ENCODE results near the gene DYSF.

Gene DYSF

DNA sequence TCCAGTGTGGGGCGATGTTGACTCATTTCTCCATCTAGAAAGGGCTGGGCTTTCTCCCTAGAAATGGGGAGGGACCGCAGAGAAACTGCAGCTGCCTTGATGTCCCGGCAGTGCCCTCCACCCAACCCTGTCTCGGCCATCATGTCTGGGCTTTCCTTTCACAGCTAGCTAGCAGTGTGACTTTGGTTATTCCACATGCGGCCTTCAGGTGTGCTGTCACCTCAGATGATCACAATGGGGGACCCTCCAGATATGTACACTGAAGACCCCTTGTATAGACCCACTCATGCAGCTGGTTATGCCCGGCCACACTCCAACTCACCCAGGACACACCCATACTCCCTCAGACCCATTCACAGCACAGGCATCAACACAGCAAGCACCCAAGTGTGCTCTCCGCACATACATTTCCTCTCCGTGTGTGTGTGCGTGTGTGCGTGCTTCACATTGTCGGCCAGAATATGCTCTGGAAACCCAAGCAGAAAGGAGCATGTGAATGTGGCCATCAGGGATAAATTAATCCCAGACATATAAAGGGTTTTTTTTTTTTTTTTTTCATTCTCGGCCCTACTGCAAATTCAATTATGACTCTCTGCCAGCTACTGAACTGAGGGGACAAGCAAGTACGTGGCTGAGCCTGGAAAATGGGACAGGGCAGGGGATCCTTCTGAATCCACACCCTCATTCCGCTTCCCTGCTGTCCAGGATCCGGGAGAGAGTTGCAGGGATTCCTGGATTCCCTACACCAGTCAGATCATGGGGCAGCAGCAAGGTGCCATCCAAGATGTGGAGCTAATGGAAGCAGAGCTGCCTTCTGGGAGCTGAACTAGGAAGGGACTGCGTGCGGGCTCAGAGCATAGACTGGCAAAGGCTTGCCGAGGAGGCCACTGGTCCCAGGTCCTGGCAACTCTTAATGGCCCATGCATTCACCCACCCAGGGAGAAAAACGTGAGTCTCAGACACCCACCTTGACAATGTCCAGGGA lies 240.2 kb downstream of the DYSF start:
- DNase-seq (ENCODE audit: low read depth): no peak

DNA sequence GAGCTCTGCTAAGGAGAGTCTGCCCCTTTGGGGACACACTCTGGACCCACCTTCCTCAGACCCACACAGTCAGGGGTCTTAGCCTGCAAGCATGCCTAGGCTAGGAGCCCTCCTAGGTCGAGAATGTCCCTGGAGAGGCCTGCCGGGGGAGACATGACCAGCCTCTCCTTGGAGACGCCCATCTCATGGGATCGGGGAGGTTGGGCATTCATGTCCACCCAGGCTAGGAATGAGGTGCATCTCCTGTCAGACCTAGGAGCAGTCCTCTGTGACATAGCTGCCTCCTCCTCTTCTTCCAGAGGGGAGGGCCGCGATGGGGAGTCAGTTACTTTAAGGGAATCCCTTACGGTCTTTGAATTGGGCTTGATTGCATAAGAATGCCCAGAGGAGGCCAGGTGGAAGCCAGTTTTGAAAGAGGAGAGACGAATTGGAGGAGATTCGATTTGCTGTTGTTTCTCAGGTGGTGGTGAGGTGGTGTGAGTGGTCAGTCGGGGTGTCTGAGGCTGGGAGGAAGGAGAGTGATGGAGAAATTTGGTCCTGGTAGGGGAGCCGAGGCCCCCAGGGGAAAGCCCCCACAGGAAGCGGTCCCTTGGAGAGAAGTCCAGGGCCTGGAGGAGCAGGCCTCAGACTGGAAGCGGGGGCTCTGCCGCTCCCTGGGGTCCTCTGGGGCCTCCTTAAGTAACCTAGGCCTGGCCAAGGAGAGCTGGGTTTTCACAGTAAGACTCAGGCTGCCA lies 241.3 kb downstream of the DYSF start:
- DNase-seq (ENCODE audit: low read depth): no peak

DNA sequence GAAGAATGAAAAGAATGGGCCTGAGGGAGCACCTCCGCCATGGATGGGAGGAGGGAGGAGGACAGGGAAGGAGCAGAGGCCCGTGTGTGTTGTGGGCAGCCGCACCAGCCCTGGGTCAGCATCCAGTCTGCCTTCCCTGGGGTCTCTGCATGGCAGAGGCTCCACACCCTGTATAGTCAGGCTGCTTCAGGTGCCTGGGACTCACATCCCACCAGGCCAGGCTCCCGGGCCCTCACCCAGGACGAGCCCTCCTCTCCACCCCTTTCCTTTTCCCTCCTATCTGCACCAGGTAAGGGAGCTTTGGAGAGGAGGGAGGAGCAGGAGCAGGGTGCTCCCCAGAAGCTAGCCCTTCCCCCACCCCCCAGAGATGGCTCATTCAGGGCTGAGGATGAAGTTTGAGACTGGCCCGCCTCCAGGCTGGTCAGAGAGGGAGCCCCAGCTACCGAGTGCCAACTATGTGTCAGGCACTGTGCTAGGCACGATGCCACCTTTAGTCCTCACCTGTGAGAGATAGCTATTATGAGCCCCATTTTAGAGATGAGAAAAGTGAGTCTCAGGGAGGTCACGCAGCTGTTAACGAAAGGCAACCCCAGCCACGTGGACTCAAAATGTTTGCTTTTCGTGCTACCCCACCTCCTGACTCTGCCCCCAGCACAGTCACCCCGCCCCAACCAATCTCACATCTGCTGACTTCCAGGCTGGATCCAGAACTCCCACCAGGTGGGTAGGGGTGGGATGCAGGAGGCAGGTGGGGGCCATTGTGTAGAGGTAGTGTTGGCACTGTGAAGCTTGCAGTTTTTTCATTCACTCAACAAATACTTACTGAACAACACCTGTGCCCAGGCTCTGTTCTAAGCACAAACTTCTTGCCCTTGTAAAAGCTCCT lies 242.1 kb downstream of the DYSF start:
- no peak for DNase-seq (ENCODE audit: low read depth)

DNA sequence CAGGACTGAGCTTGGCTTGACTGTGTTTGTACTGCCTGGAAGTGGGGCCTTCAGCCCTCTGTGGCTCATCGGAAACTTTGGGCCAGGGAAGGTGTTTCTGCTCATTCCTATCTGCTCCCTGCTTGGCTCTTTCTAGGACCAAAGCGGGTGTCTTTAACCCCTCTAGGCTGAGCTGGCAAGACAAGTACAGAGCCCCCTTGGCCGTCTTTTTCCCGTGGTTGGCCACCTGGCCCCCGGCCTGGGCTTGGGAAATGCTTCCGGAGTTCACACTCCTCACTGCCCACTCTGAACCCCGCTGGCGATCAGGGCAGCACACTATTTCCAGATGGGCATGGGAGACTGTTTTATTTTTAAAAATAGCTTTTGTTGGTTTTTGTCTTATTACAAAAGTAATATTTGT lies 243.0 kb downstream of the DYSF start:
- DNase-seq (ENCODE audit: low read depth): no peak

DNA sequence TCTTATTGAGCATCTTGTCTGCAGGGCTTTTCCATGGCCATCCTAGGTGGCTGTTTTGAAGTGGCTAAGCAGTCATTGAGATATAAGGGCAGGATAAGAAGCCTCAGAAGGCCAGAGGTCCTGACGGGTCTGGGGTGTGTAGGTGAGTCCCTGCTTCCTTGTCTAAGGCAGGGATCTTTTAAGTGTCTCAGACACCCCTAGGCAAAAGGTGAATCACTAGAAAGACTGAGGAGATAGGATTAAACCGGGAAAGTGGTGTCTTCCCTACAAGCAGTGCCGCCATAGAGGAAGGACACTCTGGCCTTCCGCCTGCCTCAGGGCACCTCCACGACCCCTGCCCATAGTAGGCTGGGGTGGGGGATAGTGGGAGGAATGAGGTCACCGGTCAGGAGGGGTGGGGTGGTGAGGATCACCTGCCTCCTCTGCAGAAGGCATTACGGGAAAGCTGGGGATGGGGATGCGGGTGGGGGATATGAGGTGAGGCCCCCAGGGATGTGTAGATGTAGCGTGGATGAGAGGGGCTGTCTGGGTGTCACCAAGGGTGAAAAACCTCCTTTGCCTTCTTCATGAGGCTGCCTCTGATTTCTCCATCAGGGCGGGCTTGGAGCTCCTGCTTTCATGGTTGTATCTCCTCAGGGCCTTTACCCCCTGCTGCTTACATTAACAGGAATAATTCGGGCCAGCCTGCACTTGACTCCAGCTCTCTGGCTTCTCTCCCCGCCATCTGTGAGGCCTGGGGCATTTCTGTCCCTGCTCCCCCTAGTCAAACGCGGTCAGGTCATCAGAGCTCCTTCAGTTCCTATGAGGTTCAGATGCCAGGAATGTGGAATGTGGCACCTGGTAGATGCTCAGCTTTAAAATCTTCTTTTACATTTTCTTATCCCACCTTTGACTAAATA lies 244.0 kb downstream of the DYSF start:
- no peak for DNase-seq (ENCODE audit: low read depth)

DNA sequence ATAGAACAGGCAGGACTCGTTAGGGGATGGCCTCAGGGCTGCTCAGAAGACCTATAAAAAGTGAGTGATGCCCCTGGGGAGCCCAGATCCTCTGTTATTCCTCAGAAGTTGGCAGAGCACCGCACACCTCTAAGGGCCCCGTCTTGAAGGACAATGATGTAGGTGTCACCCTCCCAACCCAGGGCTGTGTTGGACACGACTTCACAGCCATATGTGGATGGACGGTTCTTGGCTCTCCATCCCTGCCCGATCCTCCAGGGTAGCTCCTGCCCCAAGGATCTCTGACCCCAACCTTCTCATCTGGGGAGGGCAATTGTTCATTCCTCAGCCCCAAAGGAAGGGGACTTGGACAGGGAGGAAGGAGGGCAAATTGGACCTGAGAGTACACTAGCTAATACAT lies 246.1 kb downstream of the DYSF start:
- no peak for DNase-seq (ENCODE audit: low read depth)

DNA sequence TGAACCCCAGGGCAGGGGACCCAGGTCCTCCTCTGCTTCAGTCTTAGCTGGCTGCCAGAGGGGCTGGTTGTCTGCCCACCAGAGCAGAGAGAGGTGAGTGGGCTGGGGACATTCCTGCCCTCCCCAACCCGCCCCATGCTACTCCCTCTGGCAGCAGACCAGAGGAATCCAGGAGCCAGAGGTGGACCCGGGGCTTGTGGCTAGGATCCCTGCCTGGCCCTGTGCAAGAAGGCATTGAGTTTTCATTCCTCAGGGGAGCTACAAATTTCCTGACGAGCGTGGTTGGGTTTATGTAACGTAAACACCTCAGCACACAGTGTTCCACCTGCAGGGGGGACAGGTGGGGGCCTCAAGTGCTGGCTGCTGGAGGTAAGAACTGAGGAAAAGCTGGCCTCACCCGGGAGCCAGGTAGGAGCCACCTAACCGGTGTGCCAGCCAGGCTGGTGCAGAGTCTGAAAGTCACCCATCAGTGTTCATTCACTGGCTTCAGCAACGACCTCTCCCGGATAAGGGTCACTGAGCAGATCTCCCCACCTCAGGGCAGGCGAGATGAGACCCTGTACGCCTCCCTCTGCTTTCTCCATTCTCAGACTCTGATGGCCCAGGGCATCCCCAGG lies 246.8 kb downstream of the DYSF start:
- DNase-seq (ENCODE audit: low read depth): no peak

DNA sequence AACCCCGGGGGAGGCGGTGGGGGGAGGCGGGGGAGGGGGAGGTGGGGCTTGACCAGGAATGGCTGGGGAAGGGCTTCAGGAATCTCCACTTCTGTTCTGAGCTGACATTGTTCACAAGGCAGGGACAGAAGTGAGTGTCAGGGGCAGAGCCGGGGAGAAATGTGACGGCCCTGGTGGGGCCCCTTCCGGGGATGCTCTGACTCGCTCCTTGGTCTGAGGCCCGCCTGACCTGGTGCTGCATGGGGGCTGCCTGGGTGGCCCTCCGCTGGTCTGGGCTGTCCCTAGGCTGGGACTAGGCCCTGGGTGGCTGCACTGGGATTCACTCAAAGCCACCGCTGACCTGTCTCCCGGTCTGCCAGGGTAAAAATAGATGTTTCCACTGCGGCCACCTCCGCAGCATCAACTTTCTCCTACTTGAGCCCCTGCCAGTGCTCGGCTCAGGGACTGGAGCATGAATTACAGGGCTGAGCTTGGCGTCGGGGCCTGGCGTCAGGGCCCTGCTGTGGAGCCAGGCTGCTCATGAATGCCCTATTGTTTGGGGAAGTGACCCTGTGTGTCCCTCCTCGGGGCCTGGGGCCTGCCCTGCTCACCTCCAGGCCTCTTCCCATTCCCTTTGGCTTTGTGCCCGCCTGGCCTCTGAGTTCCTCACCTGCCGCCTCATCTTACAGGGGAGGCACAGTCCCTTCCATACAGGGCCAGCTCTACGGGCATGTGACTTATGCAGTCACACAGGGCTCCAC lies 247.5 kb downstream of the DYSF start:
- no peak for DNase-seq (ENCODE audit: low read depth)

DNA sequence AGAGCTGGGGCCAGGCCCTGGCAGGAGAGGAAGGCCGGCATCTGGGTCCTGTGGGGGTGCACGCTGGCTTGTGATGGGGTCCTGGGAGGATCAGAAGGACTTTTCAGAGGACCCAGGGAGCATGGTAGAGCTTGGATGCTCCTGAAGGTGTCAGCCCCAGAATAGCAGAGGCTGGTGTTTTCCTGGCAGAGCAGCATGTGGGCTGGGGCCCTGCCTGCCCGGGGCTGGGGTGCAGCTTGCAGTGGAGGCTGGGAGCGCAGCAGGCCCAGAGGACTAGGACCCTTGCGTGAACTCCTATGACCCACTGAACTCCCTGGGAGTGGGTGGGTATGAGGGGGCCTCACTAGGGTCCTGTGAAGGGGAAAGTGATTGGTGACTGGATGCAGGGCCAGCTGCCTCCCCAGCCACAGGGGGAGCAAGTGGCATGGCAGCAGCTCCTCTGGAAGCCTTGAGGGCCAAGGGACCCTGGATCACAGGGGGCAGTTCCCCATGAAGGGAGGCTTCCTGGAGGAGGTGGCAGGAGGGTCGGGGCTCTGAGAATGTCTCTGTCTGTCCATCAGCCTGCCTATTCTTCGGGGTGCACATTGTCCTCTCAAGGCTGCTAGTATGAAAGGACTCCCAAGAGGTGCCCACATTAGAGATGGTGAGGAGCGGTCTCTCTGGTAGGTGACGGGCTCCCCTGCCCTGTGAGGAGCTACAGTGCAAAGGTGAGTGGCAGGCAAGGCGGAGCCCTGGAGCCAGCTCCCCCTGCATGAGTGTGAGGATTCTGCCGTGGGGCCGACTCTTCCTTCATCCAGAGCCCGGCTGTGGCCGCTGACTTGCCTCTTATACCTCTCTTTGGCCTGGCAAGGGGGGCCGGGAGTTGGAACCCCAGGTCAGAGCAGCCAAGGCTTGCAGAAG lies 249.0 kb downstream of the DYSF start:
- DNase-seq (ENCODE audit: low read depth): no peak

DNA sequence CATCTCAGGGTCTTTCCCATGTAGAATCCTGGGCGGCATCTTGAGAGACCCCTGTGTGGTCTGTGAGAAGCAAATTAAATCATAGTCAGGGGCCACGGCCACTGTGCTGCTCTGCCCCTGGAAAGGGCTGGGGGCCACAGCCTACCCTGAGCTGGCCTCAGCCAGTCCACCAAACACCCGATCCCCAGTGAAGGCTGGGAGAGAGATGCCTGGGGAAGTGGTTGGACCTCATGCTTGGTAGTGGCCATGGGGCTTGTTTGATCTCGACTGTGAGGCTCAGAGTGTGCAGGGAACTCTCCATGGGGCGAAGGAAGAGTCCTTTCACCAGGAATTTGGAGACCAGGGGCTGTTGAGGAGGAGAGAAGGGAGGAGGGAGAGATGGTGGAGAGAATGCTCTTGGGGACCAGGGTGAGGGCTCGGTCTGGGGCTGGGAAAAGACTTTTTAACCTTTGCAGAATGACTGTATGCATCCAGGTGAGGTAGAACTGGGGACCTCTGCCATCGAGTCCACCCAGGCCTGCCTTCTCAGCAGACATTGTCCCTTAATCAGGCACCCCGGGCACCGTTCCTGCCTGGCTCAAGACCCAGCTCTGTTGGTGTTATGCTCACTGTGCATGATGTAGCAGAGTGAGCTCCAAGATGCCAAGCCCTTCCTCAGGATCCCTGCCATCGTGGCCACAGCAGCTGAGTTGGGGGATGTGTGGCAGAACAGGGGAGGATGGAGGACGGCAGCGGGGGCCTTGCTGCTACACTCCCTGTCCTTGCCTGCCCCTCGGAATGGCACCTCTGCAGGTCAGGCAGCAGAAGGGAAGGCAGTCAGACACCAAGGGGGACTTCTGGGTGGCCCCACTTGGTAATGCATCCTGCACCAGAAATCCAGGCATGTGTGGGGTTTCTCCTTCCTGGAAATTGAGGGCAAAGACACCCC lies 249.9 kb downstream of the DYSF start:
- DNase-seq (ENCODE audit: low read depth): no peak

DNA sequence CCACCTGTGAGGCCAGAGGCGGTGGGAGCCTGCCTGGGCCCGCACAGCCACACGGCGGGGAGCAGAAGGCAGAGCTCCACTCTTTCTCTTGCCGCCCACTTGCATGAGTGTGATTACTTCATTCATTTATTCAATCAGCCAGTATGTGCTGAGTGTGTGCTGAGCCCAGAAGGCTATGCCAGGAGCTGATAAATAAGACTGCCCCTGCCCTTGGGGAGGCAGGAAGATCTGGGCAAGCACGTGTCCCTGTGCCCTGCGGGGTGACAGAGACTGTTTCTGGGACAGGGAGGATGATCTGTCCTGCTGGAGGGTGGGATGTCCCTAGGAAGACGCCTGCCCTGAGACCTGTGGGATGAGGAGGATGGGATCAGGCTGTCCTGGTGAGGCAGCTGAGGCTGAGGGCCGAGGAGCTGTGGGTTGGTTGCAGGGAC lies 250.8 kb downstream of the DYSF start:
- DNase-seq (ENCODE audit: low read depth): no peak

DNA sequence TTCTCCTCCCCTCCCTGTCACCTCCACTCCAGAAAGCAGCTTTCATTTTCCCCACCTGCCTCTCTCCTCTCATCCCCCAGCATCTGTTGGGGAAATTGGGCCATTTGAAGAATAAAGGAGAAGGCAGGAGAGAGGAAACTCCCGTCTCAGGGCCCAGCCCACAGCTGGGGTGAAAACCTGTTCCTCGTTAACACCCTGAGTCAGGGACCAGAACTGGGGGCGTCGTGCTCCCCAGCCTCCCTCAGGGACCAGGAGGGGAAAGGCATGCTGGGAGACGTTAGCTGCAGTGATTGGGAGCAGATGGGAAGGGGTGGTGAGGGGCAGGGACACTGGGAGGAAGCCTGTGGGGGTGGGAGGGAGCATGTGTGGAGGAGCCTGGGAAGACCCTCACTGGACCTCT lies 251.3 kb downstream of the DYSF start:
- no peak for DNase-seq (ENCODE audit: low read depth)

DNA sequence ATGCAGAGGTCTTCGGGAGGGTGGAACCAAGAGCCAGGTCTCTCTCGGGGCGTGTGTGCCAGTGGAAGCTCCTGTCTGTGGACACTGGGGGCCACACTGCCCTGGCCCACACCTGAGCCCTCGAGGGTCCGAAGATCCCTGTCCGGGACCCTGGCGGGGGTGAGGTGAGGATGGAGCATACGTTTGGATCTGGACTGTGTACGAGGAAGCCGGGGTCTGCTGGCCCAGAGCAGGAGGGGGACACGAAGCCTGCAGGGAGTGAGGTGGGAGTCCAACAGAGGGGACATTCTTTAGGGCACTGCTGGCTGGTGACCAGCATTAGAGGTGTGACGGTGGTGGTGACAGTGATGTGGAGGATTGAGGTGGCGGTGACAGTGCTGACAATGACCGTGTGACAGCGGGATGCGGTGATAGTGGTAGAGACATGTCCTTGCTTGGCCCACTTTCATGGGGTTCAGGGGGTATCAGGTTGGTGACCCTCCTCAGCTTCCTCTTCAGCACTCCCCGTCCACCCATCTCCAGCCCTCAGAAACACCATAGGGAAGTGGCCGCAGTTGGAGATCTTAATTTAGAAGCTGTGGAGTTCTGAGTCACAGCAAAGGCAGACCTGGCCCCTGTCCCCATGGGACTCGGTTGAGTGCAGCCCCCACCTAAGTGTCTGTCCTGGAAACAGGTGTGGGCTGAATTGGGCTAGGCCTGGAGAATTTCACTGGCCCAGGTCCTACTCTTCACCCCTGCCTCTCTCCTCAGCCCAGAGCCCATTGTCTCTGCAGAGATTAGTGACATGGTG lies 252.0 kb downstream of the DYSF start:
- no peak for DNase-seq (ENCODE audit: low read depth)

DNA sequence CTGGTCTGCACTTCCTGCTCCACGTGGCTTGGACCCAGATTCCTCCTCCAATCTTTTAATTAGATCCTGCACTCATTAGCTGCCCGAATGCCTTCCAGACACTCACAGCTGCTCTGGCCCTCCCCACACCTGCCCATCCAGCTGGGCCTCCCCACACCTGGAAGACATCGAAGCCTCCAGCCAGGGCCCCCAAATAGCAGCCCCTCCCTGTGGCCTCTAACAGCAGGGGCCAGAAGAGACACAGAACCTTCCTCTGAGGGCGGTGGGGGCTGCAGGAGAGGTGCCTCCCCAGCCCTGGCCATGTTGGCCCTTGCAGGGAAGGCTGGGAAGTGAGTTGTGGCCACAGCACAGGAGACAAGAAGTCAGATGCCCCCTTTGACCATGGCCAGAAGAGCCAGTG lies 252.8 kb downstream of the DYSF start:
- DNase-seq (ENCODE audit: low read depth): no peak

DNA sequence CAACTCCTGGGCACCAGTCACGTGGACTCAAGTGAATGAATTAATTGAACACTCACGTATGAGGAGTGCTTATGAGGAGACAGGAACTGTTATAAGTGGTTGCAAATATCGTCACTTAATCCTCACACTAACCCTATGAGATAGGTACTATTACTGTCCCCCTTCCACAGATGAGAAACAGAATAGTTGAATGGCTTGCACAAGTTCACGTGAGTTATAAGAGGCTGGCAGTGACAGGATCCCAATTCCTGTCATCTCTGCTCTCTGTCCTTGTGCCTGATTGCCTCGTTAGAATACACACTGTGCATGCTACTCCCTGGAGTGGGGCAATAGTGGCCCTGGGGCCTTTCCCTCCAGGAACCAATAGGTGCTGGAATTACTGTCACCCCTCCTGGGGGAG lies 253.5 kb downstream of the DYSF start:
- DNase-seq (ENCODE audit: low read depth): no peak

DNA sequence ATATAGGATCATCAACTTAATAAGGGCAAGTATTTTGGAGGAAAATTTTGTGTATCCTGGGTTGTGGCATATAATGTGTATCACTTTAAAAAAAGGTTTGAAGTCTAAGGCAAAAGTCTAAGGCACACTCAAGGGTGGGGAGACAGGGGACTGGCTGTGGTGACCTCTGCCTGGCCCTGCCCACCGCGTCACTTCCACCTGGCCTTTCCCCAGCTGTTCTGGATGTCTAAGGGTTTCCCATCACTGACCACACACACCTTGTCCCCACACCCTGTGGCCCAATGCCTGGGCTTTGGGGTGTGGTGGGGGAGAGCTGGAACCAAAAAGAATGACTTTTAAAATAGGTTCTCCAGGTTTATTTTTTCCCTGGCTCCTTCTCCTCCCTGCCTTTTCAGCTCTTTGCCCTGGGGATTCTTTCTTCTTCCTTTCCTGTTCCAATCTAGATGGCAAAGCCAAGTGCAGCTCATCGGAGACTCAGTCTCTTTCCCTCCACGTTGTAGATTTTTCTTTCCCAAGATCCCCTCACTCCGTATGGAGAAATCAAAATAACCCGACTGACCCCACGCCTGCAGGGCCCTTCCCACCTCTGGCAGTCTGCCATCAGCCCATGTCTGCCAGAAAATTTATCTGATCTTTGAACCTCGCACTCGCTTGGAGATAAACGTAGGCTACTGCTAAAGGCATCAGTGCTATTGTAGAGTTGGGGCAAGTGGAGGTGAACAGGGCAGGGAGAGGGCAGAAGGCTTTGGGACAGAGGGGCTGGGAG lies 257.2 kb downstream of the DYSF start:
- DNase-seq (ENCODE audit: low read depth): no peak
